ENCODE data around the gene FRRS1.

- TF ChIP-seq POLR2AphosphoS5 (IDR thresholded peaks at IDR 0.05): no peak
- TF ChIP-seq MXI1 (conservative IDR thresholded peaks at IDR 0.05; ENCODE audit: poor library complexity, severe bottlenecking): no peak
- no peak for TF ChIP-seq CTCF (IDR thresholded peaks at IDR 0.05; ENCODE audit: poor library complexity, severe bottlenecking)
- no peak for TF ChIP-seq RAD21 (conservative IDR thresholded peaks at IDR 0.05)
- TF ChIP-seq TAF1 (IDR thresholded peaks at IDR 0.05; ENCODE audit: low read depth): no peak
- no peak for TF ChIP-seq REST (IDR thresholded peaks at IDR 0.05; ENCODE audit: borderline replicate concordance)
- TF ChIP-seq EZH2 (IDR thresholded peaks at IDR 0.05; ENCODE audit: borderline replicate concordance, insufficient read depth, low read length, poor library complexity, severe bottlenecking): no peak
- no peak for TF ChIP-seq EP300 (conservative IDR thresholded peaks at IDR 0.05; ENCODE audit: poor library complexity, severe bottlenecking)
- no peak for TF ChIP-seq SMC3 (conservative IDR thresholded peaks at IDR 0.05; ENCODE audit: poor library complexity)
Measured at GRCh38 chr1:99704356-99704816, 62.0 kb downstream of the FRRS1 start.

All from neural cell (in vitro differentiated cells).